GM12878 (cell line): ENCODE results near the gene WNT11. TPM values are rescaled to one million over a fixed set of nuclear protein-coding genes. Genes with fewer than 3 reads are reported as not detected.

ENCODE experiments used
- ATAC-seq: fragments of 200-7000 bp; cut with Tn5 transposase; 3 replicates; pipeline ENCODE4 v1.9.1; 2020; ENCODE audit warnings: mild to moderate bottlenecking, moderate library complexity
- BruUV-seq: library from RNA; stranded (reverse); fragments of 400-500 nt; replicated peaks from 2 replicates; lab custom pipeline; 2021; lab: Mats Ljungman, UMichigan
- CTCF ChIA-PET: fragments of 300-600 bp; sonication (Branson Sonifier 250); formaldehyde crosslinking; extraction: SDS; loops from one replicate; lab custom pipeline; 2021; ENCODE audit warnings: inconsistent platforms; lab: Yijun Ruan, JAX
- POLR2A ChIA-PET: fragments of 350-600 bp; formaldehyde crosslinking; extraction: SDS; loops from one replicate; lab custom pipeline; 2021; ENCODE audit warnings: inconsistent platforms; lab: Charles Lee
- RAD21 ChIA-PET: fragments of 300-600 bp; sonication (Branson Sonifier 250); formaldehyde crosslinking; loops from one replicate; lab custom pipeline; 2023; ENCODE audit warnings: antibody characterized with exemption; ENCODE audit not compliant: unreplicated experiment; lab: Charles Lee
- SMC1A ChIA-PET: fragments of 300-600 bp; sonication (Branson Sonifier 250); formaldehyde crosslinking; loops from one replicate; lab custom pipeline; 2023; ENCODE audit not compliant: unreplicated experiment, uncharacterized antibody; lab: Charles Lee
- DNase-seq: peaks from one replicate; pipeline ENCODE4 v3.0.0-alpha.2; 2011; ENCODE audit warnings: low read depth, low spot score
- FAIRE-seq: peaks from 3 replicates; lab custom pipeline; 2011; peaks lifted over from hg19 to GRCh38; lab: Jason Lieb, UNC
- H2AFZ ChIP-seq: 2 replicates; pipeline ENCODE4 v1.6.0; 2011; ENCODE audit warnings: low read depth, low read length, control low read depth; ENCODE audit not compliant: control insufficient read depth
- H3K27ac ChIP-seq: 2 replicates; pipeline ENCODE4 v1.5.1; 2011; ENCODE audit warnings: control low read depth; ENCODE audit not compliant: control insufficient read depth, insufficient read depth
- H3K27me3 ChIP-seq, 2 experiments: replicated peaks in 1 of 2; 2 replicates each; pipeline versions ENCODE4 v1.6.0 to v1.6.1; 2011; ENCODE audit warnings: low read length in 1 of 2; ENCODE audit not compliant: control insufficient read depth in 2 of 2, insufficient read depth in 2 of 2
- H3K36me3 ChIP-seq, 2 experiments: 2 replicates each; pipeline ENCODE4 v1.5.1; 2011; ENCODE audit warnings: low read length in 1 of 2; ENCODE audit not compliant: control insufficient read depth in 2 of 2, insufficient read depth in 2 of 2
- H3K4me1 ChIP-seq: 2 replicates; pipeline ENCODE4 v1.6.1; 2011; ENCODE audit warnings: mild to moderate bottlenecking, low read length, moderate library complexity, mixed read lengths; ENCODE audit not compliant: control insufficient read depth, insufficient read depth
- H3K4me2 ChIP-seq: 2 replicates; pipeline ENCODE4 v1.6.0; 2011; ENCODE audit warnings: control low read depth; ENCODE audit not compliant: control insufficient read depth, insufficient read depth
- H3K4me3 ChIP-seq: fragments of 200-600 bp; sonication (generic); 2 replicates; pipeline ENCODE4 v1.5.1; 2016
- H3K79me2 ChIP-seq: 2 replicates; pipeline ENCODE4 v1.6.0; 2011; ENCODE audit warnings: low read length; ENCODE audit not compliant: control insufficient read depth, insufficient read depth
- H3K9ac ChIP-seq: 2 replicates; pipeline ENCODE4 v1.8.0; 2011; ENCODE audit warnings: low read length, control low read depth, mixed read lengths; ENCODE audit not compliant: control insufficient read depth, insufficient read depth
- H3K9me3 ChIP-seq: replicated peaks from 3 replicates; pipeline ENCODE4 v1.5.1; 2011; ENCODE audit warnings: mild to moderate bottlenecking, low read length; ENCODE audit not compliant: control insufficient read depth, insufficient read depth
- H4K20me1 ChIP-seq: 2 replicates; pipeline ENCODE4 v1.6.0; 2011; ENCODE audit not compliant: control insufficient read depth, insufficient read depth
- ASH2L ChIP-seq: fragments of 300-600, 200-600 bp; sonication (generic); IDR thresholded peaks from 2 replicates; pipeline ENCODE4 v1.6.1; 2017; ENCODE audit warnings: low read depth, mild to moderate bottlenecking, borderline replicate concordance
- BHLHE40 ChIP-seq, 2 experiments: fragments of 450-650 bp in 1 of 2; IDR thresholded peaks; 2 replicates each; pipeline ENCODE4 v1.6.1; 2011 to 2017; ENCODE audit warnings: low read depth in 2 of 2, borderline replicate concordance in 1 of 2, improper control_type of control experiment in 1 of 2, low read length in 1 of 2, mild to moderate bottlenecking in 1 of 2
- CBX5 ChIP-seq: sonication (generic); IDR thresholded peaks from 2 replicates; pipeline ENCODE4 v1.6.1; 2016; ENCODE audit warnings: low read depth, moderate library complexity, mild to moderate bottlenecking, inconsistent platforms
- CHD4 ChIP-seq: fragments of 200-600 bp; sonication (generic); IDR thresholded peaks from 2 replicates; pipeline ENCODE4 v1.6.1; 2016; ENCODE audit warnings: mild to moderate bottlenecking
- CREM ChIP-seq: IDR thresholded peaks from 2 replicates; pipeline ENCODE4 v1.6.1; 2014; ENCODE audit warnings: antibody characterized with exemption, low read depth
- EP300 ChIP-seq, 2 experiments: fragments of 150-350 bp in 1 of 2; IDR thresholded peaks; 2 replicates each; pipeline ENCODE4 v1.6.1; 2011 to 2012; ENCODE audit warnings: low read depth in 2 of 2, low read length in 2 of 2, borderline replicate concordance in 1 of 2, improper control_type of control experiment in 1 of 2, inconsistent platforms in 1 of 2; ENCODE audit not compliant: control insufficient read depth in 1 of 2
- FOS ChIP-seq: IDR thresholded peaks from 3 replicates; pipeline ENCODE4 v1.6.1; 2011; ENCODE audit warnings: borderline replicate concordance; ENCODE audit not compliant: insufficient read length; ENCODE audit errors: extremely low read depth
- JUNB ChIP-seq: IDR thresholded peaks from 2 replicates; pipeline ENCODE4 v1.6.1; 2016; ENCODE audit warnings: antibody characterized with exemption, mild to moderate bottlenecking
- LARP7 ChIP-seq: fragments of 450-650 bp; IDR thresholded peaks from 2 replicates; pipeline ENCODE4 v1.6.1; 2017; ENCODE audit warnings: mild to moderate bottlenecking
- MTA3 ChIP-seq: IDR thresholded peaks from 2 replicates; pipeline ENCODE4 v1.6.1; 2012; ENCODE audit warnings: low read length, inconsistent platforms, borderline replicate concordance
- SMAD1 ChIP-seq: fragments of 450-650 bp; IDR thresholded peaks from 2 replicates; pipeline ENCODE4 v1.6.1; 2018; ENCODE audit warnings: mild to moderate bottlenecking, low read depth; ENCODE audit not compliant: partially characterized antibody
- SMARCA5 ChIP-seq: fragments of 450-650 bp; IDR thresholded peaks from 2 replicates; pipeline ENCODE4 v1.6.1; 2017; ENCODE audit warnings: mild to moderate bottlenecking
- SPI1 ChIP-seq: IDR thresholded peaks from 2 replicates; pipeline ENCODE4 v1.6.1; 2011; ENCODE audit warnings: low read depth, mild to moderate bottlenecking, low read length, moderate library complexity, borderline replicate concordance; ENCODE audit not compliant: insufficient read depth
- STAT3 ChIP-seq: IDR thresholded peaks from 2 replicates; pipeline ENCODE4 v1.6.1; 2011; ENCODE audit warnings: low read depth, low read length, improper control_type of control experiment
- TCF7 ChIP-seq: IDR thresholded peaks from 2 replicates; pipeline ENCODE4 v1.6.1; 2014; ENCODE audit warnings: antibody characterized with exemption, borderline replicate concordance
- ZNF24 ChIP-seq: fragments of 450-650 bp; IDR thresholded peaks from 2 replicates; pipeline ENCODE4 v1.6.1; 2017; ENCODE audit warnings: antibody characterized with exemption, mild to moderate bottlenecking
- WGBS: methylation state at CpG from one replicate; pipeline ENCODE4 v1.1.6; 2016; ENCODE audit warnings: low lambda C conversion rate; ENCODE audit not compliant: insufficient replicate concordance, insufficient coverage; ENCODE audit errors: missing lambda C conversion rate; 5-methylcytosine and 5-hydroxymethylcytosine counted together
- in situ Hi-C: fragments of 300-500 bp; cut with MboI; formaldehyde crosslinking; loops from 9 replicates; pipeline ENCODE4 v1.14.3; 2018; ENCODE audit warnings: mixed read lengths
- intact Hi-C: fragments of 100-400 bp; cut with micrococcal nuclease; formaldehyde crosslinking; loops from one replicate; pipeline ENCODE4 v1.14.2; 2022; ENCODE audit not compliant: unreplicated experiment
- polyA plus RNA-seq, 11 experiments: library from polyadenylated mRNA; depleted of rRNA in 4 of 11; unstranded in 6 of 11; stranded (reverse) in 5 of 11; fragments of >200 nt; fragmentation: Nextera tagmentation in 4 of 11; fragmentation: Illumina TruSeq in 1 of 11; extraction: Ambion mirVana in 4 of 11; extraction: Trizol in 1 of 11; gene quantifications; 1 replicate in 1 of 11; 2 replicates in 10 of 11; pipeline versions ENCODE4 v1.2.1 to v1.2.3, GENCODE V29; 2011 to 2016; ENCODE audit warnings: inconsistent platforms in 2 of 11, missing spikeins in 2 of 11, low read depth in 1 of 11
- total RNA-seq, 4 experiments: library from RNA; depleted of rRNA in 3 of 4; stranded (reverse); fragments of >200 nt in 3 of 4; fragmentation: Illumina TruSeq in 1 of 4; extraction: Trizol in 1 of 4; gene quantifications; 2 replicates each; pipeline versions ENCODE4 v1.2.1 to v1.2.3, GENCODE V29; 2013 to 2021
- TF ChIP-seq, protein P1 (sequence below): IDR thresholded peaks from 2 replicates; pipeline ENCODE4 v1.6.1; 2012; ENCODE audit warnings: mild to moderate bottlenecking, low read depth, low read length
- TF ChIP-seq, protein P2 (sequence below): fragments of 450-650 bp; IDR thresholded peaks from 2 replicates; pipeline ENCODE4 v1.6.1; 2017; ENCODE audit warnings: low read depth, mild to moderate bottlenecking, moderate library complexity

The WNT11 gene
- total and polyA plus RNA-seq, 10 of the 15 experiments (the other 5 are each of a cell fraction or from before 2014, with no cell fraction given): 0.05 to 0.19 TPM; not detected in 8

DNA sequence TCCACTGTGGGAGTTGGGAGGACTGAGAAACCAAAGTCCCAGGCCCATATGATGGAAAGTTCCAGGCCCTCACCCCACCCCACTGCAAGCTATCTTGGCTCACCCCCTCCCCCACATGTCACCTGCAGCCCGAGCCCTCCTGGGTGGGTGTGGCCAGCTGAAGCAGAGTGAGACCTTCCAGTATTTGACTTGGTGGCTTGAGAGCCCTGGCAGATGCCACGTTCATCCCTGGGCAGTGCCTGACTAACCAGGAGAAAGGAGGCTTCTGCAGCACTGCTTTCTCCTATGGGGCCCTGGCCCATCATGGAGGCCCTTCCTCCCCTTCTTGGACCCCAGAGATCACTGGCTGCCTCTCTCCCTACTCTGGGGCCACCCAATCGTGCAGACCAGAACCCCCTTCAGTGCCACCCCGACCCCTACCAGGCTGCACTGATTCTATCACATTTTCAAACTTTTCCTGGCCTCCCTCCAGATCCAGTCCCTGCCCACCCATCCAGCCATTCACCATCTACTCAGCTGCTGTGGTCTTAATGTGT is 38.1 kb upstream of the WNT11 start:
- Histone ChIP-seq H3K4me3 (no peak overlapping the region), H3K27ac (no peak overlapping the region), H3K27me3 (peaks cover 0 to 3% of the 10 kb centered on the region in 2 experiments; a peak in 2 of 4 replicates), H3K4me2 (no peak overlapping the region), H3K79me2 (no peaks in the 10 kb centered on the region), H4K20me1 (peaks cover 3% of the 10 kb centered on the region), H3K9me3 (no peaks in the 10 kb centered on the region; the same call in 2 of the 3 replicates), H3K4me1 (no peaks in the 10 kb centered on the region), H2AFZ (no peak overlapping the region), H3K9ac (no peak overlapping the region), H3K36me3 (no peaks in the 10 kb centered on the region)
- CTCF ChIA-PET: no interaction called here
- DNase-seq: no peak
- no peak for ATAC-seq
- TF ChIP-seq SPI1 (no peak), LARP7 (no peak), MTA3 (no peak), SMARCA5 (no peak), ZNF24 (no peak), EP300 (IDR thresholded peaks at IDR 0.05; ENCODE audit: borderline replicate concordance in 1 of 2, control insufficient read depth in 1 of 2, low read depth in 2 of 2, low read length in 2 of 2) (no peak), STAT3 (no peak), TCF7 (no peak), ASH2L (no peak), JUNB (no peak), CREM (no peak), CHD4 (no peak), FOS (no peak), SMAD1 (no peak), BHLHE40 (IDR thresholded peaks at IDR 0.05; ENCODE audit: borderline replicate concordance in 1 of 2, low read depth in 2 of 2, low read length in 1 of 2) (no peak), CBX5 (no peak)
- TF ChIP-seq, protein P1, sequence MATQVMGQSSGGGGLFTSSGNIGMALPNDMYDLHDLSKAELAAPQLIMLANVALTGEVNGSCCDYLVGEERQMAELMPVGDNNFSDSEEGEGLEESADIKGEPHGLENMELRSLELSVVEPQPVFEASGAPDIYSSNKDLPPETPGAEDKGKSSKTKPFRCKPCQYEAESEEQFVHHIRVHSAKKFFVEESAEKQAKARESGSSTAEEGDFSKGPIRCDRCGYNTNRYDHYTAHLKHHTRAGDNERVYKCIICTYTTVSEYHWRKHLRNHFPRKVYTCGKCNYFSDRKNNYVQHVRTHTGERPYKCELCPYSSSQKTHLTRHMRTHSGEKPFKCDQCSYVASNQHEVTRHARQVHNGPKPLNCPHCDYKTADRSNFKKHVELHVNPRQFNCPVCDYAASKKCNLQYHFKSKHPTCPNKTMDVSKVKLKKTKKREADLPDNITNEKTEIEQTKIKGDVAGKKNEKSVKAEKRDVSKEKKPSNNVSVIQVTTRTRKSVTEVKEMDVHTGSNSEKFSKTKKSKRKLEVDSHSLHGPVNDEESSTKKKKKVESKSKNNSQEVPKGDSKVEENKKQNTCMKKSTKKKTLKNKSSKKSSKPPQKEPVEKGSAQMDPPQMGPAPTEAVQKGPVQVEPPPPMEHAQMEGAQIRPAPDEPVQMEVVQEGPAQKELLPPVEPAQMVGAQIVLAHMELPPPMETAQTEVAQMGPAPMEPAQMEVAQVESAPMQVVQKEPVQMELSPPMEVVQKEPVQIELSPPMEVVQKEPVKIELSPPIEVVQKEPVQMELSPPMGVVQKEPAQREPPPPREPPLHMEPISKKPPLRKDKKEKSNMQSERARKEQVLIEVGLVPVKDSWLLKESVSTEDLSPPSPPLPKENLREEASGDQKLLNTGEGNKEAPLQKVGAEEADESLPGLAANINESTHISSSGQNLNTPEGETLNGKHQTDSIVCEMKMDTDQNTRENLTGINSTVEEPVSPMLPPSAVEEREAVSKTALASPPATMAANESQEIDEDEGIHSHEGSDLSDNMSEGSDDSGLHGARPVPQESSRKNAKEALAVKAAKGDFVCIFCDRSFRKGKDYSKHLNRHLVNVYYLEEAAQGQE: no peak
- TF ChIP-seq, protein P2, sequence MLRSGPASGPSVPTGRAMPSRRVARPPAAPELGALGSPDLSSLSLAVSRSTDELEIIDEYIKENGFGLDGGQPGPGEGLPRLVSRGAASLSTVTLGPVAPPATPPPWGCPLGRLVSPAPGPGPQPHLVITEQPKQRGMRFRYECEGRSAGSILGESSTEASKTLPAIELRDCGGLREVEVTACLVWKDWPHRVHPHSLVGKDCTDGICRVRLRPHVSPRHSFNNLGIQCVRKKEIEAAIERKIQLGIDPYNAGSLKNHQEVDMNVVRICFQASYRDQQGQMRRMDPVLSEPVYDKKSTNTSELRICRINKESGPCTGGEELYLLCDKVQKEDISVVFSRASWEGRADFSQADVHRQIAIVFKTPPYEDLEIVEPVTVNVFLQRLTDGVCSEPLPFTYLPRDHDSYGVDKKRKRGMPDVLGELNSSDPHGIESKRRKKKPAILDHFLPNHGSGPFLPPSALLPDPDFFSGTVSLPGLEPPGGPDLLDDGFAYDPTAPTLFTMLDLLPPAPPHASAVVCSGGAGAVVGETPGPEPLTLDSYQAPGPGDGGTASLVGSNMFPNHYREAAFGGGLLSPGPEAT: no peak
- in situ Hi-C loops: no loop called here
- BruUV-seq: no TSS peak
- RAD21 ChIA-PET: no interaction called here
- intact Hi-C loops: no loop called here
- no peak for FAIRE-seq
- 9% methylated on average over 4 of the region's 4 CpGs for WGBS
- SMC1A ChIA-PET: no interaction called here
- POLR2A ChIA-PET: interaction anchor here (0.7 kb wide), 1 partner anchor 9 kb away, joined by 4 read pairs; no protein-coding TSS in a partner anchor
